NCI-H1092 treated with DMSO at 0.1 percent for 48 hours (cell line): ENCODE measurements around the gene USP28.

Source experiments
- DNase-seq: peaks from one replicate; lab custom pipeline; 2025; lab: John Stamatoyannopoulos, UW

Gene USP28

GRCh38 chr11:113876798-113877669 is 1.7 kb upstream of the USP28 start:
- no peak for DNase-seq

DNA sequence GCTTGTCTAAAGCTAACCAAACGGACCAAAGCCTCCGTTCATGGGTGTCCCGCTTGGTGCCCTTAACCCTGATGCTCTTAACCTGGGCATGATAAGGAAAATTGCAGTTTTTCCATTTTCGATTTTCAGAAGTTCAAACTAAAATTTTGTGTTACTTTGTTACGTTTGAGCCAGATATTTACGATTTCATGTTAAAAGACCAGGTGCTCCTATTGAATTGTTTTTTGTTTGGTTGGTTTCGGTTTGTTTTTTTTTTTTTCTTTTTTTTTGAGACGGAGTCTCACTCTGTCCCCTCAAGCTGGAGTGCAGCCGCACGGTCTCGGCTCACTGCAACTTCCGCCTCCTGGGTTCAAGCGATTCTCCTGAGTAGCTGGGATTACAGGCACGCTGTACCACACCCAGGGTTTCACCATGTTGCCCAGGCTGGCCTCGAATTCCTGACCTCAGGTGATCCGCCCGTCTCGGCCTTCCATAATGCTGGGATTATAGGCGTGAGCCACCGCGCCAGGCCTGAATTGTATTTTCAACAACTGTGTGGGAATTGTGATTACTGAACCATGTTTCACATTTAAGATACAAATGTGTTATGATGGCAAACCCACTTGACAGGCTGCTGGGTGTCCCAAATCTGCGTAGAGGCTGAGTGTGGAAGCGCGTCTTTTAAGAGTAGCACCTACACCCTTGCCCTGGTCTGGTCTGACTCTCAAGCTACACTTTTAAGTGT is 864 bp upstream of the USP28 start:
- DNase-seq = no peak

DNA sequence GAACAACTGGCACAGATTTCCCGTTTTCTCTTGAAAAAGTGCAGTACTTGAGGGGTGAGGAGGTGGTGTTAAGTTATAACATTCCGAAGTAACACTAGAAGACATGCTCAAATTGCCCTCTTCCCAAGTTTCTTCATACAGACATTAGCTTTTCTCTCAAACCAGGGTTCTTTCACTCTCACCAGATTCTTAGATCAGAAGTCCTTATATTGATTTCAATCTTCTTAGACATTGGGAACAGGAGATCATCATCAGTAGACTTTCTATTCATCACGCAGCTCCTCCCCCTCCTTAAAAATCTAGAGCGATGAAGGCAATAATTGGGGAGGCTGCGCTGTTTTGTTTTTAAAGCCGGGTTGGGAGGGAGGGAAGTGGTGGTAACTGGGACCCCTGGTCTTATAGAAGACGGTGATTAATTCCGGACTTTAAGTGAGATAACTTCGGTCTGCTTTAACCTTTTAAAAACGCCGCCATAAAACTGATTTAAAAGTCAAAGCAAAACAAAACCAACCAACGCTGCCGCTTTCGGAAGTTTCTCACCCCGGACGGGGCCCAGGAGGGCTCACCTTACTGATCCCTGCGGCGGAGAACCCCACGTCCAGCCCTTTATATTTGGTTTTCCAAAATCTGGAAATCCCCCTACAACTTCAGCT is 665 bp downstream of the USP28 start:
- peak; percentile 44 for DNase-seq

DNA sequence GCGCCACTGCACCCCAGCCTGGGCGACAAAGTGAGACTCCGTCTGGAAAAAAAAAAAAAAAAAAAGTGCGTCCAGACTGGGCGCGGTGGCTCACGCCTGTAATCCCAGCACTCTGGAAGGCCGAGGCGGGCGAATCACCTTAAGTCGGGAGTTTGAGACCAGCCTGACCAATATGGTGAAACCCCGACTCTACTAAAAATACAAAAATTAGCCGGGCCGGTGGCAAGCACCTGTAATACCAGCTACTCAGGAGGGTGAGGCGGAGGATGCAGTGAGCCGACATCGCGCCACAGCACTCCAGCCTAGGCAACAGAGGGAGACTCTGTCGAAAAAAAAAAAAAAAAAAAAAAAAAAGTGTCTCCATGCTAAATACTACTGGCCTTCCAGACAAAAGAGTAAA is 1.3 kb downstream of the USP28 start:
- no peak for DNase-seq

DNA sequence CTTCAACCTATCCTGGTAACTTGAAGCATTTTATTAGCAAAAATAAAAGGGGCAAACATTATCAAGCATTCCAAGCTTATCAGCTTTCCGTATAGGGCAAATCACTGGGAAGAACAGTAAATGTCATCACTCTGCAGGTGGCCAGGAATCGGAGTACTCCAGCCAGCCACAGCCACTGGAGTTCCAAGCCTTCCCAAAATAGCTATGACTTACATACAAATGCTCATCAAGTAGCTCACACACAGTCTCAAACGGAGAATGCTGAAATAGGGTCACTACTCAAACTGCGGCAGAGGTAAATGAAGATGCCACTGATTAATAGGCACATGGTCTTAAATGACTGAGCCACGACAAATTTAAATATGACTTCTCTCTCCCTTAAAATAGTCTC is 2.1 kb downstream of the USP28 start:
- no peak for DNase-seq

- no peak for DNase-seq
Measured at GRCh38 chr11:113871336-113871735, 4.0 kb downstream of the USP28 start.

DNA sequence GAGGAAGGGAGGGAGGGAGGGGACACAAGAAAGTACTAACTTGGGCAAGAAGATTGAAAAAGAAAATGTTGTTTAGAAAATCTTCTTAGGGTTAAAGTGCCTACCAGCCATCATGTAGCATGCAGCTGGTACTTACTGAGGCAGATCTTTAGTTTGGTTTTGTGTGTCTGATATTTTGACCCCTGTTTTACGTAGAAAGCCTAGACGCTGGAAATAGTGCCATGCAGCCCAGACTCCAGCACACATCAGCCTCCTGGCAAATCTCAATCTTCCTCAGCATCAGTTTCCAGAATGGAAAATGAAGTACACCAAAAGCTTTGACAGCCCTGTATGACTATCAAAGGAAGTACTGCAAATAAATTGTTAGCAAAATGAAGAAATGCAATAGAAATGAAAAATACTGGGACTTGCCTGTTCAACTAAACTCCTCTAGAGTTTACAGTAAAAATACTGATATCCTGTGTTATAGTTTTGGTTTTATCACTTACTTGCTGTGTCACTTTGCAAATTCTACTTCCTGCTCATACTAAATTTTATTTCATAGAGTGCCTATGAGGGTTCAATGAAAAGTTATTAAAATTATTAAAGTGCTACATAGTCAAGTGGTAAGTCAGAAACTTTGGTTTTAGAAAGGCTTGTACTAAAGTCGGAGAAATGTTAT is 7.4 kb downstream of the USP28 start:
- DNase-seq = no peak

- no peak for DNase-seq
Measured at GRCh38 chr11:113865873-113866272, 9.5 kb downstream of the USP28 start.

DNA sequence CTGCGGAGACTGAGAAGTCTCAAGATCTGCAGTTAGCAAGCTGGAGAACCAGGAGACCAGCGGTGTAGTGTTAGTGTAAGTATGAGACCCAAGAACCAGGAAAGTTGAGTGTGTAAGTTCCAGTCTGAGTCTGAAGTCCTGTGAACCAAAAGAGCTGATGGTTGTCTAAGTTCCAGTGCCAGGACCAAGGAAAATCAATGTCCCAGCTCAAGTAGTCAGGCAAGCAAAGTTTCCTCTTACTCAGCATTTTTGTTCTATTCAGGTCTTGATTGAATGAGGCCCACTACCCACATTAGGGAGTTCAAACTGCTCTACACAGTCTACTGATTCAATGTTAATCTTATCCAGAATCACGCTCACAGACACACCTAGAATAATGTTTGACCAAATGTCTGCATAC is 11.0 kb downstream of the USP28 start:
- DNase-seq = no peak

- DNase-seq = no peak
Measured at GRCh38 chr11:113862435-113862834, 12.9 kb downstream of the USP28 start.

DNA sequence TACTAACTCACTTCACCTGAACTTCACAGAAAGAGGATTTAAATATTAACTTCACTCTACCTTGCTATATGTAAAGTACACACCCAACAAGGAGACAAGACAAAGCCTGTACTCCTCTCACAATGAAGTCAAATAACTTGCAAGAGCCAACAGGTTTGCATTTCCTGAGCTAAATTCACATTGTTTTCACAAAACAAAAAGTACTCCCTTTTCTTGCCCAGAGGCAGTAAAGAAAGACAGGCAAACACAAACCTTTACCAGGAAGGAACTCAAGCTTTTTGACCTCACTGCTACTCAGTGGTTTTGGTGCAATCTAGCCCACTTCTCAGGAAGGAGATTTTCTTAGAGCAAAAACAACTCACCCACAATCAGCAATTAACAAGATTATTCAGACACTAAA is 15.7 kb downstream of the USP28 start:
- no peak for DNase-seq

DNA sequence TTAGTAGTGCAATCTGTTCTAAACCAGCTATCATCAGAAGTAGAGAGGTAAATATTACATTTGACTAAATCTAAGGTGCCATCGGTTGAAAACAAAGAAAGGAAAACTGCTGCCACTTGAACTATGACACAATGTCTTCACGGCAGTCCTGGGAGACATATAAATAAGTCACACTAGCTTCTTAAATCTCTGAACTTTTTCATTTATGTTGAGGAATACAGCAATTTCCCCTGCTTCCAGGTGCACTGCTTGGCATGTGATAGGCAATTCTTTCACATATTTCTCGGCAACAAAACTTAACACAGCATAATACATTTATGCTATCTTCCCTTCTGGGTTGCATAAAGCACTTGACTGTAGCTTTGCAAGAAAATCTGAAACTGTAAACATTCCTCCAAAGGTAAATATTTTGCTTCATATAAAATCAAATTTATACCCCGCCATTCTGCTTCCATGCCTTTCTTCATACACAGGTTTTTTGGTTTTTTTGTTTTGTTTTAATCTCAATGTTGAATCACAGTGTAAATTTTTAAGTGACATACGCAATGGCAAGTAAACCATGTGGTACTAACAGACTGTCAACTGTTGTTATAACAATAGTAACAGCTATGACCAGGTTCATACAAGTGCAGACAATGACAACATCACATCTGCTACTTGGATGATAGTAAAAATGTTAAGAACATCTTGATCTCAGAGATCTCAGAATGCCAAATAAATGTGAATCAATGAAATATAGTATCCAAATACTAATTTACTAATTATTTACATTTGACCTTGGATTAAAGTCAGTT is 18.2 kb downstream of the USP28 start:
- no peak for DNase-seq

- DNase-seq = no peak
Measured at GRCh38 chr11:113855803-113856202, 19.6 kb downstream of the USP28 start.

- no peak for DNase-seq
Measured at GRCh38 chr11:113850188-113850587, 25.2 kb downstream of the USP28 start.

DNA sequence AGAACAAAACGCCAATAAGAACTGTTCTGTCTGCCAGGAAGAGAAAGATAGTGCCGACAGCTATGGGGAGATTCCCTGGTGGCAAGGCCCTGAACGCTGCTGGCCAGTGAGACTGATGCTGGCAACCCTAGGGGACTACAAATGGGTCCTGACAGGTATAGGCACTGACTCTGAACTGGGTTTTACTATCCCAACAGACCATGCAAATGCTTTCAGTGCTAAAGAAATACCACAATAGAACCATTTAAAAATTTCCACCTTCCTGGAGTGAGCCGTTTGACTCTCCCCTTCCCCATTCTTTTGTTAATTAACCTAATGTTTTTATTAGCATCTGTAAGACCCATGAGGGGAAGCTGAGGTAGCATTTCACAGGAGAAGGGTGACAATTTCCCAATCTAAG is 25.7 kb downstream of the USP28 start:
- no peak for DNase-seq

GRCh38 chr11:113847580-113847979 is 27.8 kb downstream of the USP28 start:
- DNase-seq = no peak

- DNase-seq = no peak
Measured at GRCh38 chr11:113847111-113847510, 28.3 kb downstream of the USP28 start.

DNA sequence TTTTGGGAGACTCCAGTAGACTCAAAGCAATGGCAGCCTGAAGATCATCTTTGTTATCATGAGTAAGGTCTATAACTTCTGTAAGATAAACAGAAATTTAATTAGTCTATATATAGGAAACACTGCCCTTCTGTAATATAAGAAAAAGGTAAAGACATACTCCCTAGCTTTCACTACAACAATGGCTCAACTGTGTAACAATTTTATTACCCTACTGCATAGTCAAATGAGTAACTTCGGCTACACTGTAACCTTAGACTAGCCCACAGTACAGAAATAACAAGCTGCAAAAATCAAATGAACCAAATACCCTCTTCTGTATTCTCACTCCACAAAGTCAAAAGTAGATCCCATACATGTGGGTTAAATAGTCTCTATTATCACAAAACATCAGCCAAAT is 33.7 kb downstream of the USP28 start:
- no peak for DNase-seq

DNA sequence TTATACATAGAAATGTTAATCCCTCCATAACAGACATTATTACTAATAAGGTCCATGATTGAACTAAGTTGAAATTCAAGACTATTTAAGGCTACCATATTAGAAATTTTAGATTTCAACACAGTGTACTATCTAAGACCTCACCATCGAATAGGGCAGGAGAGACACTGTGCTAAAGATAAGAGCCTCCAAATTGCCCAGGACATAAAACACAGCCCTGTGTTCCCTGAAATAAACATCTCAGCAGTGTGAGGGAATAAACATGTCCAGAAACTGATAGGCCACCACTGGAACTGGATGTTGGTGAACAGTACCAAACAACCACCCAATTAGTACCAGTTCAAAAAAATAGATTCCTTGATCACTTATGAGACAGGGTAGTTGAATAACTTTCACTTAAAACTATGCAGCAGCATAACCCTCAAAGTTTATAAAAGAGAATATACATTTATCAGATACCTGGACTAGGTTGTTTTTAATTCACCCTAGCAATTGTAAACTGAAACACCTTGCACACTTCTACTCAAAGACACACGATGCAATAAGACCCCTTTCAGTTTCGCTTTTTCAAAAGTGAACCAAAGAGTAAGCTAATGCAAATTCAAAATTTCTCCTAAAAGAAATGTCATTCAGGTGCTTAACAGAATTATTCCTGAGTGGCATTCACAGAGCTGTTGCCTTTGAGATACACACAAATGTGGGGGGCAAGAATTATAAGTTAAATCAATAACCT is 34.3 kb downstream of the USP28 start:
- DNase-seq = no peak

DNA sequence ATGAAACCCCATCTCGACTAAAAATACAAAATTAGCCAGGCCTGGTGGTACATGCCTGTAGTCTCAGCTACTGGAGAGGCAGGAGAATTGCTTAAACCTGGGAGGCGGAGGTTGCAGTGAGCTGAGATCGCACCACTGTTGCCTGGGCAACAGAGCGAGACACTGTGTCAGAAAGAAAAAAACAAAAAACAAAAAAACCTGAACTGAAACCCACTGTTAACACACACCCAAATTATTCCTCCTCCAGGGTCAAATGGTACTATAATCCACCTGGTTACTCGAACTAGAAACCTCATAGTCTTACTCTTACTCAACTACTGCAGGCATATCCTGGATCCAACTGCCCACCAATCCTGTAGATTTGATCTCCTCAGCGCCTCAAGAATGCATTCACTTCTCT is 35.5 kb downstream of the USP28 start:
- DNase-seq = no peak

DNA sequence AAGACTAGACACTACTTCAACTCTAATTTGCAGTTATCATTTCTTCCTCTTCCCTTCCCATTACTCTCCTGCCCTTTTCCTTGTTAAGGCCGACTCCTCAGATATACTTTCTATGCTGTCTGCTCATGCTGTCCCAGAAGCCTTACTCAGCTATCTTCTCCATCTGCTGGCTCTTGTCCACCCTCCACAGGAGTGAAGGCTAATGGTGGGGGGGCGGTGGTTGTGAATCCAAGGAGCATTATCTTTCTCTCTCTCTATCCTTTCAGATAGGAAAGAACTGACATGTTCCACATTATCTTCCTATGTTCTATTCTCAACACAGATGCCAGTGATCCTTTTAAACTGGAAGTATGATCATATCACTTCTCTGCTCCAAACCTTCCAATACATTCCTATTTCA is 37.4 kb downstream of the USP28 start:
- DNase-seq = no peak
